SK-N-SH (cell line): ENCODE measurements around the gene MUC2.

Source experiments
- FOXM1 ChIP-seq: IDR thresholded peaks from 2 replicates; pipeline ENCODE4 v1.4.0; 2012; ENCODE audit warnings: low read depth, mild to moderate bottlenecking
- JUND ChIP-seq: IDR thresholded peaks from 2 replicates; pipeline ENCODE4 v1.4.0; 2012
- RAD21 ChIP-seq: IDR thresholded peaks from 2 replicates; pipeline ENCODE4 v1.6.1; 2012; ENCODE audit warnings: mild to moderate bottlenecking, low read length
- USF1 ChIP-seq: IDR thresholded peaks from 2 replicates; pipeline ENCODE4 v1.4.0; 2012; ENCODE audit warnings: low read depth, borderline replicate concordance

- TF ChIP-seq USF1, result no peak
- TF ChIP-seq FOXM1, result no peak
- no peak for TF ChIP-seq RAD21
- no peak for TF ChIP-seq JUND
Measured at GRCh38 chr11:1099519-1100355, 25.1 kb downstream of the MUC2 start.
